Endothelial cell of umbilical vein (primary cell): ENCODE measurements around the gene RPS6KA3. TPM values are rescaled to one million over a fixed set of nuclear protein-coding genes. Genes with fewer than 3 reads are reported as not detected.

Experiments
- BruUV-seq: library from RNA; stranded (reverse); fragments of 400-500 nt; replicated peaks from 2 replicates; lab custom pipeline; 2021; lab: Mats Ljungman, UMichigan
- CTCF ChIA-PET: fragments of 300-600, 350-600 bp; sonication (Branson Sonifier 250); formaldehyde crosslinking; loops from one replicate; lab custom pipeline; 2021; ENCODE audit warnings: antibody characterized with exemption, inconsistent platforms; lab: Charles Lee
- POLR2A ChIA-PET: fragments of 300-600, 350-600 bp; sonication (Branson Sonifier 250); formaldehyde crosslinking; loops from one replicate; lab custom pipeline; 2021; ENCODE audit warnings: antibody characterized with exemption, inconsistent platforms; lab: Charles Lee
- DNase-seq: peaks from one replicate; pipeline ENCODE4 v3.0.0-alpha.2; 2011; ENCODE audit warnings: low read depth, low spot score
- FAIRE-seq: peaks from 2 replicates; lab custom pipeline; 2011; peaks lifted over from hg19 to GRCh38; lab: Jason Lieb, UNC
- H2AFZ ChIP-seq: 2 replicates; pipeline ENCODE4 v1.6.0; 2012; ENCODE audit warnings: low read depth, low read length, control low read depth, inconsistent platforms
- H3K27ac ChIP-seq: 2 replicates; pipeline ENCODE4 v1.5.1; 2011; ENCODE audit warnings: low read depth, mild to moderate bottlenecking, control low read depth, low read length, moderate library complexity; ENCODE audit not compliant: insufficient read depth
- H3K27me3 ChIP-seq, 2 experiments: 2 replicates each; pipeline versions ENCODE4 v1.6.0 to v1.6.1; 2011; ENCODE audit warnings: low read length in 2 of 2, mixed read lengths in 1 of 2; ENCODE audit not compliant: control insufficient read depth in 2 of 2, insufficient read depth in 2 of 2
- H3K36me3 ChIP-seq, 2 experiments: 2 replicates in 1 of 2; 3 replicates in 1 of 2; pipeline ENCODE4 v1.5.1; 2011; ENCODE audit warnings: low read length in 2 of 2, mild to moderate bottlenecking in 1 of 2, moderate library complexity in 1 of 2; ENCODE audit not compliant: control insufficient read depth in 2 of 2, insufficient read depth in 2 of 2; ENCODE audit errors: extremely low read depth in 1 of 2
- H3K4me1 ChIP-seq: 3 replicates; pipeline ENCODE4 v1.5.1; 2011; ENCODE audit warnings: mild to moderate bottlenecking, low read length; ENCODE audit not compliant: control insufficient read depth, insufficient read depth; ENCODE audit errors: extremely low read depth
- H3K4me2 ChIP-seq: 2 replicates; pipeline ENCODE4 v1.6.1; 2011; ENCODE audit warnings: low read length, control low read depth, mixed read lengths; ENCODE audit not compliant: insufficient read depth
- H3K4me3 ChIP-seq, 3 experiments: fragments of 200-600 bp in 1 of 3; sonication (generic), shearing (Covaris generic) in 1 of 3; replicated peaks in 1 of 3; 2 replicates each; pipeline ENCODE4 v1.5.1; 2011 to 2016; ENCODE audit warnings: control low read depth in 3 of 3, low read length in 3 of 3, mild to moderate bottlenecking in 2 of 3, inconsistent platforms in 1 of 3, low read depth in 1 of 3, moderate library complexity in 1 of 3; ENCODE audit not compliant: insufficient read depth in 1 of 3
- H3K79me2 ChIP-seq: 2 replicates; pipeline ENCODE4 v1.6.0; 2012; ENCODE audit warnings: low read length, inconsistent platforms; ENCODE audit not compliant: control insufficient read depth, insufficient read depth
- H3K9ac ChIP-seq: replicated peaks from 2 replicates; pipeline ENCODE3; 2011; ENCODE audit warnings: low read length, control low read depth; ENCODE audit not compliant: insufficient read depth; ENCODE audit errors: extremely low read depth
- H3K9me1 ChIP-seq: replicated peaks from 3 replicates; pipeline ENCODE4 v1.6.0; 2011; ENCODE audit warnings: mild to moderate bottlenecking, low read length; ENCODE audit not compliant: control insufficient read depth, insufficient read depth; ENCODE audit errors: extremely low read depth
- H3K9me3 ChIP-seq: replicated peaks from 2 replicates; pipeline ENCODE4 v1.5.1; 2012; ENCODE audit warnings: low read length, inconsistent platforms; ENCODE audit not compliant: control insufficient read depth, insufficient read depth
- H4K20me1 ChIP-seq: replicated peaks from 2 replicates; pipeline ENCODE3; 2011; ENCODE audit warnings: mild to moderate bottlenecking, low read length; ENCODE audit not compliant: control insufficient read depth, insufficient read depth; ENCODE audit errors: extremely low read depth
- EZH2 ChIP-seq: IDR thresholded peaks from 2 replicates; pipeline ENCODE4 v1.6.1; 2012; ENCODE audit warnings: borderline replicate concordance, low read depth, mild to moderate bottlenecking, moderate library complexity, low read length, inconsistent platforms; ENCODE audit not compliant: severe bottlenecking
- FOS ChIP-seq: IDR thresholded peaks from 2 replicates; pipeline ENCODE4 v1.6.1; 2011; ENCODE audit warnings: mild to moderate bottlenecking, low read length, moderate library complexity, borderline replicate concordance; ENCODE audit not compliant: insufficient read depth
- GATA2 ChIP-seq: IDR thresholded peaks from 2 replicates; pipeline ENCODE4 v1.7.0; 2011; ENCODE audit warnings: low read depth, mild to moderate bottlenecking, moderate library complexity, mixed read lengths, low read length; ENCODE audit not compliant: insufficient read length, insufficient read depth
- JUN ChIP-seq: IDR thresholded peaks from 2 replicates; pipeline ENCODE4 v1.6.1; 2011; ENCODE audit warnings: borderline replicate concordance, low read depth; ENCODE audit not compliant: insufficient read length, insufficient read depth
- MYC ChIP-seq: IDR thresholded peaks from one replicate; pipeline ENCODE4 v1.6.1; 2011; ENCODE audit warnings: mild to moderate bottlenecking, low read depth, low read length
- POLR2A ChIP-seq: IDR thresholded peaks from 2 replicates; pipeline ENCODE4 v1.6.1; 2012; ENCODE audit warnings: low read depth, mild to moderate bottlenecking, control low read depth, low read length
- POLR2AphosphoS5 ChIP-seq: IDR thresholded peaks from 2 replicates; pipeline ENCODE4 v1.6.1; 2012; ENCODE audit warnings: low read depth, mild to moderate bottlenecking, control low read depth, low read length, moderate library complexity; ENCODE audit not compliant: insufficient read depth
- dilution Hi-C: fragments of 300-500 bp; cut with MboI; formaldehyde crosslinking; loops from one replicate; pipeline ENCODE4 v1.15.0; 2019; ENCODE audit warnings: low sequenced_read_pairs; ENCODE audit not compliant: extremely low pct_ligation_motif_present
- intact Hi-C: fragments of 100-400 bp; cut with micrococcal nuclease; formaldehyde crosslinking; loops from one replicate; pipeline ENCODE4 v1.10.0; 2022
- polyA plus RNA-seq, 4 experiments: library from polyadenylated mRNA; depleted of rRNA in 3 of 4; stranded (reverse) in 3 of 4; unstranded in 1 of 4; fragments of >200 nt; gene quantifications; 2 replicates each; pipeline versions ENCODE4 v1.2.1 to v1.2.3, GENCODE V29; 2011 to 2012; ENCODE audit warnings: missing spikeins in 1 of 4
- total RNA-seq: library from RNA; stranded (reverse); gene quantifications from 2 replicates; pipeline ENCODE4 v1.2.3, GENCODE V29; 2021
- TF ChIP-seq, protein P1 (sequence below), 2 donors: IDR thresholded peaks; 1 replicate in 1 of 2; 2 replicates in 1 of 2; pipeline ENCODE4 v1.5.1; 2011; ENCODE audit warnings: low read length in 2 of 2, mild to moderate bottlenecking in 2 of 2, moderate library complexity in 2 of 2, control low read depth in 1 of 2, inconsistent platforms in 1 of 2, low read depth in 1 of 2; ENCODE audit not compliant: insufficient read depth in 1 of 2; ENCODE audit errors: extremely low read depth in 1 of 2
- TF ChIP-seq, protein P2 (sequence below): IDR thresholded peaks from 2 replicates; pipeline ENCODE4 v1.6.1; 2011; ENCODE audit not compliant: insufficient read depth, insufficient read length

RPS6KA3 gene
- total and polyA plus RNA-seq, 2 donors (not counting 3 experiments of a cell fraction or from before 2014, with no cell fraction given), result 24.4 to 61.6 TPM

DNA sequence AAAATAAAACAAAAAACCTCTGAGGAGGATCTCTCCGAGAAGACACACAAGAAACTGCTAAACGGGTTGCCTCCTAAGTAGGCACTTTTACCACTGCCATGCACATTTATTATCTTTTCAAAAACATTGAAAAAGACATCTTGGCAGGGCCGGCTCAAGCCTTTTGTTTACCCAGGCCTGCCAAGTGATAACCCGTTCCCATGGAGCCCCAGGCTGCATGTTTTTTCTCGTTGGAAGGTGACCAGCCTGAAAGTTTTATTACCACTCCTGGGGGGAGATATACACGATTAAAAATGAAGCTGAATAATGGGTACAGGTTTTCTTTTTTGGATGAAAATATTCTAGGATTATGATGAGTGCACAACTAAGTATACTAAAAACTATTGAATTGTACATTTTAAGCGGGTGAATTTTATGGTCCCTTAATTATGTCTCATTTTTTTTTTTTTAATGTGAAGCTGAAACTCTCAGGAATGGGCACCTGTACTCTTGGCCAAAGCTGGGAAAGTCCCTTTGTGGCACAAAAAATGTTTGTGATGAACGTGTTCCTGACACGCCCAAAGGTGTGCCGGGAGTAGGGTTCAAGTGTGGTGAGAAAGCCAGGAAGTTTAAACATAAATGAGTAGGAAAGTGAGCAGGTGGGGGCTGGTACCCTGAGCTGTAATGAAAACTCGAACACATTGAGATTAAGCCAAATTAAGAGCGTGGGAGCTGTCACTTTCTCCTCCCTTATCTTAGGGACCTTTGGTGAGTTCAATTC is 148.5 kb downstream of the RPS6KA3 start:
- ChIA-PET POLR2A (no interaction called here), CTCF (no interaction called here)
- Histone ChIP-seq H3K4me1 (no peaks in the 10 kb centered on the region), H3K79me2 (no peaks in the 10 kb centered on the region), H3K9me1 (no peaks in the 10 kb centered on the region), H2AFZ (no peak overlapping the region), H3K27ac (no peak overlapping the region), H3K27me3 (peaks cover 8 to 9% of the 10 kb centered on the region in 2 experiments), H3K4me2 (no peak overlapping the region), H4K20me1 (no peaks in the 10 kb centered on the region), H3K9me3 (no peaks in the 10 kb centered on the region), H3K9ac (no peak overlapping the region), H3K36me3 (no peaks in the 10 kb centered on the region), H3K4me3 (no peak overlapping the region)
- TF ChIP-seq EZH2 (no peak), JUN (no peak), FOS (no peak), POLR2A (no peak), POLR2AphosphoS5 (no peak), MYC (no peak), GATA2 (no peak)
- TF ChIP-seq, protein P1, sequence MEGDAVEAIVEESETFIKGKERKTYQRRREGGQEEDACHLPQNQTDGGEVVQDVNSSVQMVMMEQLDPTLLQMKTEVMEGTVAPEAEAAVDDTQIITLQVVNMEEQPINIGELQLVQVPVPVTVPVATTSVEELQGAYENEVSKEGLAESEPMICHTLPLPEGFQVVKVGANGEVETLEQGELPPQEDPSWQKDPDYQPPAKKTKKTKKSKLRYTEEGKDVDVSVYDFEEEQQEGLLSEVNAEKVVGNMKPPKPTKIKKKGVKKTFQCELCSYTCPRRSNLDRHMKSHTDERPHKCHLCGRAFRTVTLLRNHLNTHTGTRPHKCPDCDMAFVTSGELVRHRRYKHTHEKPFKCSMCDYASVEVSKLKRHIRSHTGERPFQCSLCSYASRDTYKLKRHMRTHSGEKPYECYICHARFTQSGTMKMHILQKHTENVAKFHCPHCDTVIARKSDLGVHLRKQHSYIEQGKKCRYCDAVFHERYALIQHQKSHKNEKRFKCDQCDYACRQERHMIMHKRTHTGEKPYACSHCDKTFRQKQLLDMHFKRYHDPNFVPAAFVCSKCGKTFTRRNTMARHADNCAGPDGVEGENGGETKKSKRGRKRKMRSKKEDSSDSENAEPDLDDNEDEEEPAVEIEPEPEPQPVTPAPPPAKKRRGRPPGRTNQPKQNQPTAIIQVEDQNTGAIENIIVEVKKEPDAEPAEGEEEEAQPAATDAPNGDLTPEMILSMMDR (IDR thresholded peaks at IDR 0.05; ENCODE audit: extremely low read depth in 1 of 2, insufficient read depth in 1 of 2, low read depth in 1 of 2, low read length in 2 of 2), result no peak
- TF ChIP-seq, protein P2, sequence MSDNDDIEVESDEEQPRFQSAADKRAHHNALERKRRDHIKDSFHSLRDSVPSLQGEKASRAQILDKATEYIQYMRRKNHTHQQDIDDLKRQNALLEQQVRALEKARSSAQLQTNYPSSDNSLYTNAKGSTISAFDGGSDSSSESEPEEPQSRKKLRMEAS, result no peak
- intact Hi-C loops, result no loop called here
- no peak for DNase-seq
- BruUV-seq, result no TSS peak
- dilution Hi-C loops, result no loop called here
- FAIRE-seq, result no peak
